Glomerular visceral epithelial cell (primary cell): Measurements from ENCODE around the gene PLEKHJ1.
A peak's percentile ranks its signal among the peaks of the same experiment; 100 is the strongest.

Source experiments
- DNase-seq: peaks from one replicate; pipeline ENCODE4 v3.0.0-alpha.2; 2016; ENCODE audit errors: extremely low spot score

PLEKHJ1 gene

DNA sequence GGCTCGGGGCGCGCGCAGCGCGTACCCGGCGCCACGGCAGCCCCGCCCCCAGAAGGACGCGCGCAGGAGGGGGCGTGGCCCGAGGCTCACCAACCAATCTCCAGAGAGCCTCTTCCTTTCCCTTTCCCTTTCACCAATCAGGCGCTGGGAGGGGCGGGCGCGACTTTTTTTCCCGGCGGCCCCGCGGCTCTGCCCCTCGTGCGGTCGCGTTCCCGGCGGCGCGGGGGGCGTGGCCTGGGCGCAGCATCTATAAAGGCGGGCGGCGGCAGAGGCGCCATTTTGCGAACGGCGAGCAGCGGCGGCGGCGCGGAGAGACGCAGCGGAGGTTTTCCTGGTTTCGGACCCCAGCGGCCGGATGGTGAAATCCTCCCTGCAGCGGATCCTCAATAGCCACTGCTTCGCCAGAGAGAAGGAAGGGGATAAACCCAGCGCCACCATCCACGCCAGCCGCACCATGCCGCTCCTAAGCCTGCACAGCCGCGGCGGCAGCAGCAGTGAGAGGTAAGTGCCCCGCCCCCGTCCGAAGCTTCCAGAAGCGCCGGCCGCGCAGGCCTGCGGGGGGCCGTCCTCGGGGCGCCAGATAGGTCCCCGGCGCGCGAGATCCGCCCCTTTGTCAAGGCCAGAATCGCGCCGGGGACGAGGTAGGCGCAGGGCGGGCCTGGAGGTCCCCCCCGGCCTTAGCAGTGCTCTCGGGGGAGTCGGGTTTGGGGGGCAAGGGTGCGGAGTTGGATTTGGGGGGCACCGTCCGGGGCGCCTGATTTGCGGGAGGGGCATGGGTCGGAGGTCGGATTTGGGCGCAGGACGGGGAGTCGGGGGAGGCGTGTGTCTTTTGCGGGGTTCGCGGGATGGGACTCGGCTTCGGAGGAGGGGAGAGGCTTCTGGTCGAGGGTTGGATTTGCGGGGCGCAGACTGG is 33.4 kb upstream of the PLEKHJ1 start:
- DNase-seq, result peak; percentile 98

DNA sequence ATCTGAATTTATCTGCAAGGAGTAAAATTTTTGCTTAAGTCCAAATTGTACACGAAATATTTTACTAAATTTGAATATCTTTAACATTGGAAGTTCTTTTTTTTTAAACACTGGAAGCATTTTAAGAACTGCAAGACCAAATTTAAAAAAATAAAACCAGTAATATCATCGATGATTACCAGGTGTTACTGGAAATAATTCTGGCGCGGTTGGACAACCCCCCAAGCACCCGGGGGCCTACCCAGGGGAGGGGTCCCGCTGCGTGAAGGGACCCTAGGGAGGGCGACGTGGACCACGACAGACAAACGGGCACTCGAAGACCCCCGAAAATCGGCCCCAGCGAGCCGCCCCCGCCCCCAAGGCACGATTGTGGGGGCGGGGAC is 32.7 kb upstream of the PLEKHJ1 start:
- no peak for DNase-seq

DNA sequence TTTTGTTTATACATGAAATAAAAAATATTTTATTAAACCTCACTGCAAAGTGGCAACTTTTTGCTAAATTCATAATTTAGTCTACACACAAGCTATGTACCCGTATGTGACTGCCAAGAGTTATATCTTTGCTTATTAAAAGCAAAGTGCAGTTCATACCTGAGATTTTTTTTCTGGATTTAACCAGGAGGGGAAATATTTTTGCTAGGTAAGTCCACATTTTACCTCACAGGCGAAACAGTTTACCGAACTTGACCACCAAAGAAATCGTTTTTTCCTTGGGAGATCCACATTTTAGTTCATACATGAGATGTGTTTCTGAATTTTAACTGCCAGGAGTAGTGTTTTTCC is 32.3 kb upstream of the PLEKHJ1 start:
- no peak for DNase-seq

DNA sequence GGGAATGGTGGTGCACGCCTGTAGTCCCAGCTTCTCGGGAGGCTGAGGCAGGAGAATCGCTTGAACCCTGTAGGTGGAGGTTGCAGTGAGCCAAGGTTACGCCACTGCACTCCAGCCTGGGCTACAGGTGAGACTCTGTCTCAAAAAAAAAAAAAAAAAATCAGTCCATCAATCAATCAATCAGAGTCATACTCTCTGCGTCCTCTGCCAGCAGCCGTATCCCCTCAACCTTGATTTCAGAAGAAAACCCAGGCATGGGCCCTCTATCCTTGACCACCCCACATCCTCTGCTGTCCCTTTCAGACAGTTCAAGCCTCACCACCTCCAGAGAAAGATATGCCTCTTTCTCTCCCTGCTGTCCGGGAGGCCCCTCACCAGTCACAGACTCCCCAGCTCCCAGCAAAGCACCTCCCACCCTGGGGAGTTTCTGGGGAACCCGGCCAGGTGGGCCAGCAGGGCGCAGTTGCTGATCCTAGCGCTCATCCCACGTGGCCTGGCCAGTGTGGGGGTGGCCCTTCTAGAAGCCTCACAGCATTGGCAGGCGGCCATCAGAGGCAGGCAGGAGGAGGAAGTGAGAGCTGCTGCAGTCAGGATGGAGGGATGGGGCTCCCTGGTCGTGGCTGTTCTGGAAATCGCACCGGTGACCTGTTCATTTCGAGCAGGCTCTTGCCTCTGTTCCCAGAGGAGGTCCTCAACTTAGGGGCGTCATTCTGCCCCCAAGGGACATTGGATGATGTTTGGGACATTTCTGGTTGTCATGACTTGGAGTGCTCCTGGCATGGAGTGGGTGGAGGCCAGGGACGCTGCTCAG is 30.3 kb upstream of the PLEKHJ1 start:
- peak; percentile 82 for DNase-seq

DNA sequence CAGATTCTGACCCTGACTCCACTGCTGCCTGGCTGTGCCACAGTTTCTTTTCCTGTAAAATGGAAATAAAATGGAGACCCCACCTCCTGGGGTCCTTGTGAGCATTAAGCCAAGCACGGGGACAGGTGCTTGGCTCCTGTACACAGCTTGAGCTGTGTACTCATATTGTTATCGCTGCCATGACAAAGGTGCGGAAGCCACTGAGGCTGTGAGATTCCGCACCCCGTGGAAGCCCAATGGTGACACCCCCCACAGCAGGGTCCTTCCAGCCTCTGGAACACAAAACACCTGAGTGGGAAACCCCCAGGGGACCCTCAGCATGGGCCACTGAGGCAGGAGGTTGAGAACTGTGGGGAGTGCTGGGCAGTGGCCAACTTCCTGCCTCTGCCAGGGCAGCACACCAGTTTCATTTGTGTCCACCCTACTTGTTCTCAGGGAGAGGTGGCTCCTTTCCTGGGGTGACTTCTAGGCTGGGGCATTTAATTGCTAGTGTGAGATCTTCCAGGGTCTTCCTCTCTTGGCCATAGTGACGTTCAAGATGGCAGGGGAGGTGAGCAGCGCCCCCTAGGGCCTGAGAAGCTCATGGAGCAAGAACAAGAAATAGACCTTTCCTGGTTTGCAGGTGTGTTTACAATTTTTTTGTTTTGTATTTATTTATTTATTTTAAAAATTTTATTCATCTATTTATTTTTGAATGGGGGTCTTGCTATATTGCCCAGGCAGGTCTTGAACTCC is 25.5 kb upstream of the PLEKHJ1 start:
- no peak for DNase-seq

DNA sequence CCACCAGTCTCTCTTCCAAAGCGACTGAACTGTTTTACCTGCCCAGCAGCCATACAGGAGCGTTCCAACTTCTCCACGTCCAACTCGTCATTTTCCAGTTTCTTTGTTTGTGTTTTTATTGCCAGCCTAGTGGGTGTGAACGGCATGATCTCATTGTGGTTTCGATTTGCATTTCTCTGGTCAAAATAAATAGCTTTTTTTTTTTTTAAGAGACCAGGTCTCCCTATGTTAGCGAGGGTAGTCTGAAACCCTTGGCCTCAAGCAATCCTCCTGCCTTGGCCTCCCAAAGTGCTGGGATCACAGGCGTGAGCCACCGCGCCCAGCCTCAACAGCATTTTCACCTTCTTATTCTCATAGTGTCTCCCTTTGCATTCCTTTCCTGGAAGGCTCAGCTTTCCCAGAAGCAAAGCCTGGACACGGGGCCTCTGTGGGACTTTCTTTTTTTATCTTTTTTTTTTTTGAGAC is 24.2 kb upstream of the PLEKHJ1 start:
- no peak for DNase-seq

DNA sequence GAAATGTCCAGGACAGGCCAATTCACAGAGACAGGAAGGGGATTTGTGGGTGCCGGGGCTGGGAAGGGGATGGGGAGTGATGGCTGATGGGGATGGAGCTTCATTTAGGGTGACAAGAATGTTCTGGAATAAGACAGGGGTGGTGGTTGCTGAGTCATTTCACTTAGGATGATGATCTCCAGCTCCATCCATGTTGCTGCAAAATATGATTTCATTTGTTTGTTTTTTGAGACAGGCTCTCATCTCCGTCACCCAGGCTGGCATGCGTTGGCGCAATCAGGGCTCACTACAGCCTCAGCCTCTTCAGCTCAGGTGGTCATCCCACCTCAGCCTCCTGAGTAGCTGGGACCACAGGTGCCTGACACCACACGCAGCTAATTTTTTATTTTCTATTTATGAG is 23.2 kb upstream of the PLEKHJ1 start:
- no peak for DNase-seq

DNA sequence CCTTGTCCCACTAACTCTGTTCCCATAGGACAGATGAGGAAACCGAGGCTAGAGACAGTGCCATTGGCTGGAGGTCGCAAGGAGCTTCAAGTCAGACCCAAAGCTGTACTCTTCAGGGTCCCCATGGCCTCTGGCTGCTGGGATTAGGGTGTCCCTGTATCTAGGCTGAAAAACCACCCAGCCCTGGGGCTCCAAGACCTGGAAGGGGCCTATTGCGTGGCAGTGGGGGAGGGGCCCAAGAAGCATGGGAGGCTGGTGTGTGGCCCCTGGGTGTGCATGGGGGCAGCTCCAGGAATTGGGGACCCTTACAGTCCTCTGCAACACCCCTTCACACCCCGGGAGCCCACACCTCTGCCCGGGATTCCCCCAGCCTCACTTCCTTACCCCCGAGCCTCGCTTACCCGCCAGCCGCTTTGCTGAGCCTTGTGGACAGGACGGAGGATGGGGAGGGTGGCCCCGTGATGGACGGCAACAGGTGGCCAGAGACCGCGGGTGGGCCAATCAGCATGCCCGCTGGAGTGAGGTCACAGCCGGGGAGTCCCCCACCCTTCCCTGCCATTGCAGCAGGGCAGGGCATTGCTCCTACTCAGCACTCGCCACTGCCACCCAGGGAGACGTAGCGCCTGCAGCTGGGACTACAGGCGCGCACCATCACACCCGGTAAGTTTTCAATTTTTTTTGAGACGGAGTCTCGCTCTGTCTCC is 20.0 kb upstream of the PLEKHJ1 start, which contains the start of gene JSRP1:
Gene JSRP1, minus strand, starts transcription at position 436 of the 704 bp plus-strand sequence. CDS start 1,103 bp downstream, outside the sequence.
- no peak for DNase-seq

DNA sequence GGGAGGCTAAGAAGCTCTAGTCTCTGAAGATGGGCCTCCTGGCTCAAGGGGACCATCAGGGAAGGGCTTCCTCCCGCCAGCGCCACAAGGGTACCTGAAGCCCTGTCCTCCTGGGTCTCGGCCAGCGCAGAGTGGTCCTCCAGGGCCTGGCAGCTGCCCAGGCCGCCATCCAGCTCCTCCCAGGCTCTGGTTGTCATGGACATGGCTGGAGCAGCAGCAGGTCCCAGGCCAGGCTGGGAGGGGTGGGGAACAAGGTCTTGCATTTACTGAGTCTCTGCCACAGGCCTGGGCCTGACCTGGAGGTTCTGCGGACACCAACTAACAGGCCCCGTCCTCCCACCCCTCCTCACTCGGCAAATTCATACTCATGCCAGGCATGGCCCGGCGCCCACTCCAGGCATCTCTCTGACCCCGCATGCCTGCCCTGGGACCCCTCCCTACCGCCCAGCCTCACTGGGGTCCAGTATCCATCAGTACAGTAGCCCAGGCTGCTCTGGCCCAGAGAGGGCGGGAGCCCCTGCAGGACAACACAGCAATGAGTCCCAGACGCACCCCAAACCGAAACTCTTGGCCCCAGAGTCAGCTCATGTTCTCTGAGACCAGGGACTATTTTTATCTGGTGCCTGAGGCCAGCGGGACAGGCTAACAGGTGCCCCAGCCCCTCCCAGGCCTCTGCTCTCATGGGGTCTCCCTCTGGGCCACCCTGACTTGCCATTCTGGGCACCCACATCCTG is 19.1 kb upstream of the PLEKHJ1 start:
- DNase-seq, result no peak

DNA sequence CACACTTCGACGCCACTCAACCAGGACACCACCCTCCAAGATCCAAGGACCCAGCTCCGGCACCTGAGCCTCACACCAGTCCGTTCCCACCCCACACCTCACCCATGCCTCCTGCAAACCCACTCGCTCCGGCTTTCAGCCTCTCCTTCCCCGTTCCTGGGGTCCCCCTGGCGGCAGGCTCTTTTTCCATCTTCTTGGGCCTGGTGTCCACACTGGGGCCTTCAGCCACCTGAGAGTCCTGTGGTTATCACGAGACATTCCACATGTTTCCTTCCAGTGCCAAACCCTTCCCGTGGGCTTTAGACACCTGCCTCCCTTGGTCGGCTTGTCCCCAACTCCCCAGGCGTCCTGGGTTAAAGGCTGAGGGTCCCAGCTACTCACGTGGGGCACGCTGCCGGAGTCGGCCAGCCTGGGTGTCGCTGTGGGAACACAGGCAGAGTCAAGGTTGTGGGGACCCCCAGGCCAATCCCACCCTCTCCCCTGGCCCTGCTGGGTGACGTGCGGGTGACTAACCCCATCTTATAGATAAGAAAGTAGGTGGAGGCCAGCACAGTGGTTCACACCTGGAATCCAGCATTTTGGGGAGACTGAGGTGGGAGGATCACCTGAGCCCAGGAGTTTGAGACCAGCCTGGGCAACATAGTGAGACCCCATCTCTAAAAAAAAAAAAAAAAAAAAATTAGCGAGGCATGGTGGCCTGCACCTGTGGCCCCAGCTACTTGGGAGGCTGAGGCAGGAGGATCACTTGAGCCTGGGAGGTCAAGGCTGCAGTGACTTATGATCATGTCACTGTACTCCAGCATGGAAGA is 18.1 kb upstream of the PLEKHJ1 start:
- no peak for DNase-seq

DNA sequence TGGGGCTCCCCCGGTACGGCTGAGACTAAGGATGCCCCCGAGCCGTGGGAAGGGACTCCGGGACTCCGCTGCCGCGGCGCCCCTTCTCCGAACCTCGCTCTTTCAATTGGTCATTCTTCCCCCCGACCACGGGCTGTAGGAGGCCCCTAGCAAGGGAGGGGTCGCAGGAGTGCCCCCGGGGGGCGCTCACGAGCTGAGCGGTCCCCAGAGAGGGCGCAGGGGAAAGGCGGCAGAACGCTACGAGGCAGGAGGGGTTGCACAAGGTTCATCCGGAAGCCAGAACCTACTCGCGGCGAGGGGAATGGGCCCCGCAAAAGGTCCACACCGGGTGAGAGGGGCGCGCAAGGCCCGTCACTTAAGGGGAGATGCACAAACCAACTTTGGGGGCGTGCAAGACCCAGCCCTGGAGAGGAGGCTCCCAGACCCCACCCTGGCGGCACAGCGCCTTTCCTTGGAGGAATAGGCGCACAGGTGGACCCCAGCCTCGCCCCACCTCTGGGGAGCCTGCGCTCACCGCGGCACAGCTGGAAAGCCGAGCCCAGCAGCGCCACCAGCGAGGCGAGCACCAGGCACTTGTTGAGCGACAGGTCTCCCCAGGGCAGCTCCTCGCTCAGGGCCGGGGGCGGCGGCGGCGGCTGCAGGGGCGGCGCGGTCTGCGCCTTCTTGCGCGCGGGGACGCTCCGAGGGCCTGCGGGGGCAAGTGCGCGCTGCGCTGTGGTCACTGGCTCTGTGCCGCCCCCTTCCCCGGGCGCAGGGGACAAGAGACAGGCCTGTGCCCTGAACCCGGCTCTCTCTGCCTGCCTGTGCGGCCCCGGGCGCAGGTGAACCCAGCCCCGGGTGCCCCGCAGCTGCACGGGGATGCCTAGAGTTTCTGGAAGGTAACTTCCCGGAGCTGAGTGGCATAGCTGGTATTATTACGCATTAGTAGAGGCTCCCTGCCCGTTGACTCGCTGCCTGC is 17.3 kb upstream of the PLEKHJ1 start:
- no peak for DNase-seq

DNA sequence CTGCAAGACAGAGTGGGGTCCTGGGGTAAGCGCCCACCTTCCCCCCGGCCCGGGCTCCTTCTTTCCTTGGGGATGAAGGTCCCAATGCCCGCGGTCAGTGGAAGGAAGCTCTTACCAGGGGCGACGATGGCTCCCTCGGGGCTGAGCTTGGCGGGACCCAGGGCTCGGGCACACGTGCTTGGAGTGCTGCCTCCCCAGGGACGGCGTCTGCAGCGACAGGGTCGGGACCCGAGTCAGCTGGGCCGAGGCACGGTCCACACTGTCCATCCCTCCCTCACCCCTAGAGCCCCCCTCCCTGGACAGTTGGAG is 16.6 kb upstream of the PLEKHJ1 start:
- DNase-seq, result no peak

DNA sequence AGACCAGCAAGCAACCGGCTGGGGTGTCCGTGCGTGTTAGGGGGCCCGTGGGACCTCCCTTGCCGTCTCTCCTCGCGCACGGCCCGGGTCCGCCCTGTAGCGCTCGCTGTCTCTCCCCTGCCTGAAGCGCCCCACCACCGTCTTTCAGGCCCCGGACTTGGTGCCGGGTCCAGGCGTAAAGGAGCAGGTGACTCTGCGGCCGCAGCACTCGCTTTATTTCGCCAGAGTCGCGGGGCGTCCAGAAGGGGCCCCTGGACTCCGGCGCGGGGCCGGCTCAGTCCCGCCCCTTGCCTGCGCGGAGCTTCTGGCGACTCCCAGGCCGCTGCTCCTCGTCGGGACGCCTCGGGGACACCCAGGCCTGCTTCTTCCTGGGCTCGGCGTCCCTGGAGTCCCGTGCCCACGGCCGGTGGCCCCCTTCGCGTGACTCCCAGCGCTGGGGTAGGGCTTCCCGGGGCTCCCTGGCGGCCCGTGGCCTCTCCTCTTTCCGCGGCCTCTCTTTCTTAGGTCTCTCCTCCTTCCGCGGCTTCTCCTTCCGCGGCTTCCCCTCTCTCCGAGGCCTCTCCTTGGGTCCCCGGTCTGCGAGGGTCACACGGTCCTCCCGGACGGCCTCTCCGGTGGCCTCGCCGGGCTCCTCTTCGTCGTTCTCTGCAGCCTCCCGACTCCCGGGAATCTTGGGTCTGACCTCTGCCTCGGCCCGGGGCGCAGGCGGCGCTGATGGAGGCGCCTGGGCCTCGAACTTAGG is 16.1 kb upstream of the PLEKHJ1 start:
- no peak for DNase-seq

DNA sequence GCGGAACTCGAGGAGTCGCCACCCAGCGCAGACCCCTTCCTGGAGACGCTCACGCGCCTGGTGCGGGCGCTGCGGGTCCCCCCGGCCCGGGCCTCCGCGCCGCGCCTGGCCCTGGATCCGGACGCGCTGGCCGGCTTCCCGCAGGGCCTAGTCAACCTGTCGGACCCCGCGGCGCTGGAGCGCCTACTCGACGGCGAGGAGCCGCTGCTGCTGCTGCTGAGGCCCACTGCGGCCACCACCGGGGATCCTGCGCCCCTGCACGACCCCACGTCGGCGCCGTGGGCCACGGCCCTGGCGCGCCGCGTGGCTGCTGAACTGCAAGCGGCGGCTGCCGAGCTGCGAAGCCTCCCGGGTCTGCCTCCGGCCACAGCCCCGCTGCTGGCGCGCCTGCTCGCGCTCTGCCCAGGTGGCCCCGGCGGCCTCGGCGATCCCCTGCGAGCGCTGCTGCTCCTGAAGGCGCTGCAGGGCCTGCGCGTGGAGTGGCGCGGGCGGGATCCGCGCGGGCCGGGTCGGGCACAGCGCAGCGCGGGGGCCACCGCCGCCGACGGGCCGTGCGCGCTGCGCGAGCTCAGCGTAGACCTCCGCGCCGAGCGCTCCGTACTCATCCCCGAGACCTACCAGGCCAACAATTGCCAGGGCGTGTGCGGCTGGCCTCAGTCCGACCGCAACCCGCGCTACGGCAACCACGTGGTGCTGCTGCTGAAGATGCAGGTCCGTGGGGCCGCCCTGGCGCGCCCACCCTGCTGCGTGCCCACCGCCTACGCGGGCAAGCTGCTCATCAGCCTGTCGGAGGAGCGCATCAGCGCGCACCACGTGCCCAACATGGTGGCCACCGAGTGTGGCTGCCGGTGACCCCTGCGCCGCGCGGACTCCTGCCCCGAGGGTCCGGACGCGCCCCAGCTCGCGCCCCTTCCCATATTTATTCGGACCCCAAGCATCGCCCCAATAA is 15.3 kb upstream of the PLEKHJ1 start:
- no peak for DNase-seq

DNA sequence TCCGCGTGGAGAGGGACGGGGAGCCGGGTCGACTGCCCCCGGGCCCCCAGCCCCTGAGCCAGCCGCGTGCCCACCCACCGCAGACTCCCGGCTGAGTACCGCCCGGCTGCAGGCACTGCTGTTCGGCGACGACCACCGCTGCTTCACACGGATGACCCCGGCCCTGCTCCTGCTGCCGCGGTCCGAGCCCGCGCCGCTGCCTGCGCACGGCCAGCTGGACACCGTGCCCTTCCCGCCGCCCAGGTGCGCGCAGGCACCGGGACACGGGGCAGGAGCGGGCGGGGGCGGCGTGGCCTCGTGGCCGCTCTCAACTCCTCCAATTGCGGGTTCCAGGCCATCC is 14.6 kb upstream of the PLEKHJ1 start:
- no peak for DNase-seq

DNA sequence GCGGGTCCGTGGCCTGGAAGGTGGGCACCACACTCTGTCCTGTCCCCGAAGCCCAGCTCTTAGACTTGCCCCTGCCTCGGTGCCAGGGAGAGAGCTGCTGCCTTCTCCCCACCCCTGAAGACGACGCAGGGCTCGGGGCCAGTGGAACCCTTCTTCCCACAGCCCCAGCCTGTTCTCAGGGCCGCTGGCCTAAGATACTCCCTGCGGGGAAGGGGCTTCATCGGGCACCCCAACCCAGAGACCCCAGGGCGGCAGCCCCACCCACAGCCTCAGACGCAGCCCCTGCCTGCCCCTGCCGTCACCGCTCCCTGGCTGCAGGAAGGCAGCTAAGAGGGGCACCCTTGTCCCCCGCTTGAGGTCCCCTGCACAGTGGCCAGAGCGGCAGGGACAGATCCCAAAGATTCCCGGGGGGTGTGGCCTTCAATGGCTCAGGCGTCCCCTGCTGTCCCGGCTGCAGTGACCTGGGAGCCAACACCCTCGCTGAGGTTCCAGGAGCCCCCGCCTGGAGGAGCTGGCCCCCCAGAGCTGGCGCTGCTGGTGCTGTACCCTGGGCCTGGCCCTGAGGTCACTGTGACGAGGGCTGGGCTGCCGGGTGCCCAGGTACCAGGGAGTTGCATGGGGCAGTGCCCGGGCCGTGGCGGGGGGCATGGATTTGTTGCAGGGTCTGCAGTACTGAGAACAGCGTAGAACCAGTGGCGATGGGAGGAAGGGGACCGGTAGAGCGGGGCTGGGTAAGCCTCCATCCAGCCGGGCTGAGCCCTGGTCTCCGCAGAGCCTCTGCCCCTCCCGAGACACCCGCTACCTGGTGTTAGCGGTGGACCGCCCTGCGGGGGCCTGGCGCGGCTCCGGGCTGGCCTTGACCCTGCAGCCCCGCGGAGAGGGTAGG is 14.0 kb upstream of the PLEKHJ1 start:
- DNase-seq, result no peak
